ENCODE data around the gene STK32C.
"Not testable (repeated sequence)": the region's sequence is repeated elsewhere in the genome, so short reads cannot be mapped to it uniquely, and the experiment has no call there.

The STK32C gene

DNA sequence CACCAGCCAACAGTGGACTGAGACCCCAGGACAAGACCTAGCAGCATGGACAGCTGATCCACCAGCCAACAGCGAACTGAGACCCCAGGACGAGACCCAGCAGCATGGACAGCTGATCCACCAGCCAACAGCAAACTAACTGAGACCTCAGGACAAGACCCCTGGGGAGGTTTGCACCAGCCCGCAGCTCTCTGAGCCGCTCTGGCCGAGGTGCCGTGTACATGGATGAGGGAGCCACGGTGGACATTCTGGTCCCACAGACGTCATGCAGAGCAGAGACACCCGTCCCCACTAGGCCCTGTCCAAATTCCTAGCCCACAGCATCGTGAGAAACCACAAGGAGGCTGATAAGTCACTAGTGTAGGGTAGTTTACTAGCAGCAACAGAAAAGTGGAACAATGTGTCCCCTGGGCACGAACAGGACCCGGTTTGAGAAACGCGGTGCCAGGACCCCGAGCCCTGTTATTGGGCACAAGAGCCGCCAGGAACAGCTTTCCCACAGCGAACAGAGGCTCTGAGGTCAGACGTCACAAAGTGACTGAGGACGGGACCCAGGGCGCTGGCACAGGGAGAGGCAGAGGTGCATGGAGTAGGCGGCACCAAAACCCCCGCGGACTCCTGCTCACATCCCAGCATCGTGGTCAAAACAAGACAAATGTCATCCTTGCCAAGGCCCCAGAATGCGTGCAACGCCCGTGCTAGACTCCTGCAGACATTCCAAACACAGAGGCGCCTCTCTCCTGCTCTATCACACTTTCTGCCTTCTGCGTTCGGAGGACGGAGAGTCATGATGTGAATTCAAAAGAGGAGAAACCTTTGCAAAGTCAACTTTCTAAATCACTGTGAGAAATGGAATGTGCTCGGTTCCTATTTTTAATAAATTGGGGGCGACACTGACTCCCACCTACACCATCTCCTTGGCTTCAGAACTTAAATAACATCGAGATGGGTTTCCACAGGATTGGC is 8.1 kb downstream of the STK32C start:
- DNase-seq, result no peak

GRCh38 chr10:132298038-132298881 is 9.5 kb downstream of the STK32C start:
- no peak for DNase-seq

DNA sequence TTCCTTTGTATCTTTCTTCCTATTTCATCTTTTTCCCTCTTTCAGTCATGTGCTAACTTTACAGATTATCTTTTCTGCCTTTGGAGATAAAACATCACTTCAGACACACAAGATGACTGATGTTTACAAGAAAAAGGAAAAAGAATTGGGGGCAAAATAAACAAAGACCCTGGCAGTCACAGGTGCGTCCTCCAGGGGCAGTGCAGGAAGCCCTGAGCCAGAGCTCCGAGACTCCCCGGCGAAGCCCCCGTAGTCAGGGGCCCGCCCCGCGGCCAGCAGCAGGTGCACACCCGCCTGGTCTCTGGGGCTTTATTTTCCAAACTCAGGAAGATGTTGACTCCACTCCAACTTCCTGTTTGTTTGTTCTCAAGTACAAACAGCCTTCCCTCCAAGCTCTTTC is 10.2 kb downstream of the STK32C start:
- no peak for DNase-seq

DNA sequence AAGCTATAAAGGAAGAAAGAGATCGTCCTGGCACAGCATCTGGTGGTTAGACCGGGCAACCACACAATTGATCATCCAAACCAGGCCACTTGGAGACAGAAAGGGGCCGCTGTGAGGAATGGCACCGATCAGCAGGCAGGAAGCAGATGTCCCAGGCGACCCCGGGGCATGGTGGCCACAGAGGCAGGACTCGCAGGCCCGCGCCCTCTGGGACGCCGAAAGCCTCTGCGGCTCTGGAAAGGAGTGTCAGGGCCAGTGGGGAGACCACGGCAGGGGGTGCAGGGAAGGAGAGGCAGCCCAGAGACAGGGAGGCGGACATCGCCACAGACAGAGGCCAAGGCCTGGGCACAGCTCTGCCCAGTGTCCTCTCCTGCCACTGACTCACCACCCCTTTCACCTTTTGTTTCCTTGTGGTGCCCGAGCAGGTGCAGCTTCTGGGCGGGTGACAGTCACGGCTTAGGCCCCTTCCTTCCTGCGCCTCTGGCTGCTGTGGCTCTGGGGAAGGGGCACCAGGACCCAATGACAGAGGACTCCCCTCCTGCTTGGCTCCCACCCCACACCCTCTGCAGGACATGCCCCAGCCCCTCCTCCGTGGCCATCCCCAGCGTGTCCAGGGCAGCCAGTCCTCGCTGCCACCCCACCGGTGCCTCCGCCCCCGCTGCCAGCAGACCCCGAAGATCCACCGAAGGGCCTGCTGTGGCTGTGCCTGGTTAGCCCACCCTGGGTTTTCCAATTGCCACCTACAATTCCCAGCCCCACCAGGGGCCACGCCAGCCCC is 10.9 kb downstream of the STK32C start:
- no peak for DNase-seq

GRCh38 chr10:132295481-132295880 is 12.3 kb downstream of the STK32C start:
- DNase-seq, result not testable (repeated sequence)

DNA sequence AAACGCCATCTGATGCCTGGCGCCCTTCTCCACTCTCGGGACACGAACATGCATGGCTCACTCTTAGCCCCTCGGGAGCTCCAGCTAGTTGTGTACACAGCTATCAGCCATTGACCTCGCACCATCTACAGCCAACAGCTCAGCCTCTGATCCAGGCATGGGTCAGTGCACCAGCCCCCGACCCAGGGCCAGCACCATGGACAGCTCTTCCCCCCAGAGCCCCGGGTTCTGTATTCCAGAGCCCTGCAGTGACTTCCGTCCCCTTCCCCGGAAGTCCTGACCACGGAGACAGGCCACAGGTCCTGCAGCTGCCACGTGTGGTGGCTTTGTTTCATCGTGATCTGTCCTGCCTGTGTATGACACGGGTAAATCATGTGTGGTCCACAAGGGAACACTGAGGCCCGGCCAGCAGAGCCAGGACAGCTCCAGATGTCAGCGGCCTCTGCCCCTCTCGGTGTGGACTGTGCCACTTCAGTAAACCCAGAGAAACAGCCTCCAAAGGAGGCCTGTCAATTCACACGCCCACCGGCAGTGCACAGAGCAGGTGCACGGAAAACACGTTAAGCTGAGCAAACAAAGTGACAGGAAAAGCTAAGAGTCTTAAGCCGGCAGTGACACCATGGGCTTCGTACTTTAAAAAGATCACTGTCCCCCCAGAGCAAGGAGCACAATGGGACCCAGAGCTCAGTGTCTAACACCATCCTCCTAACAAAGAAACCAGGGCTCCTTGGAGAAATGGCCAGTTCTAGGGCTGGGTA is 13.0 kb downstream of the STK32C start:
- no peak for DNase-seq

DNA sequence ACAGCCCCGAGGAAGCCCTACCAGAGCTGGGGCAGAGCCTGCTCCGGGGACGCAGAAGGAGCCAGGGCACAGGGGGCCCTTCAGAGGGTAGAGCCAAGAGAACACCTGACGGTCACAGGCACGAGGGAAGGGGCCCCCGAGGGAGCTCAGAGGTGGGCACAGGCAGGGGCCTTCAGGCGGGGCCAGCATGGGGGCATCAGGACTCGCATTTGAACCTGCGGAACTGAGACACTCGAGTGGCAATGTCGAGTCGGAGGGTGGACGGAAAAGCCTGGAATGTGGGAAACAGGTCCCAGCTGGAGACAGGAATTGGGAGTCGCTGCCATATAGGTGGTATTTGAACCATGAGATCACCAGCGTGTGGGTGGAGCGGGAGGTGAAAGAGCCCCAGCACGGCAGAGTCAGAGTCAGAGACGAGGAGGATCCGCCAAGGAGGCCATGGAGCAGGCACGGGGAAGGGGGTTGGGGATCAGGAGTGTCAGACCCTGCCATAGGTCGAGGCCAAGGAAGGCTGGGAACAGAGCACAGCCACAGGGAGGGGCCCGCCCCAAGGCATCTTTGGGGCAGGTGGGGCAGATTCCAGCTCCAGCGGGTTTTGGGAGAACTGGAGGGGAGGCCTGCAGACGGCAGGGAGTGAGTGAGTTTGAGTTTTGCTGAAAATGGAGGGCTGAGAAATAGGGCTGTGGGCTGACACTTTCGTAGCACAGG is 13.8 kb downstream of the STK32C start:
- no peak for DNase-seq

DNA sequence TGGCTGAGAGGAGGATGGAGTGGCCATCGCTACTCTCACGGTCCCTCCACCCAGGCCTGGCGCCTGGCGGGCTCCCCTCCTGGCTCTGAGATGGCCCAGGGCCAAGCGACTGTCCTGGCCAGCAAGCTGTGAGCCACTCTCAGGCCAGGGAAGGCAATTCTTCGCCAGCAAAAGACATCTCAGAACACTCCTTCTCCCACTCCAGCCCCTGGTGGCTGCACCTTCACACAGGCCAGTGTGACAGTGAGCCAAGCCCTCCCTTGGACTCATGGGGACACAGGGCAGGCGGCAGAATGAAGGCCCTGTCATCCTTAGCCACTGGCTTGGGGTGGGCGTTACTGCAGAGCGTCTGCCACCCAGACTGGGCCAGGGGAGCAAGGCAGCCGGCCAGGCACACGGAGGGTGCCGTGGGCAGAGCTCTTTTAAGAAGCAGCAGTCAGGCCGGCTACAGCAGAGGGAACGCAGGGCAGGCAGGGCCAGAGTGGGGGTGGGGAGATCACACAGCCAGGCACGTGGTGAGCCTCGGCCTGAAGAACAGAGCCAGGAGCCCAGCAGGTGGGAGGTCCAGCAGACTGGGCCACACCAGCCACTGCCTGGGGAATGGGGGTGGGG is 14.4 kb downstream of the STK32C start:
- DNase-seq, result no peak

GRCh38 chr10:132292287-132293200 is 15.2 kb downstream of the STK32C start:
- DNase-seq, result no peak

DNA sequence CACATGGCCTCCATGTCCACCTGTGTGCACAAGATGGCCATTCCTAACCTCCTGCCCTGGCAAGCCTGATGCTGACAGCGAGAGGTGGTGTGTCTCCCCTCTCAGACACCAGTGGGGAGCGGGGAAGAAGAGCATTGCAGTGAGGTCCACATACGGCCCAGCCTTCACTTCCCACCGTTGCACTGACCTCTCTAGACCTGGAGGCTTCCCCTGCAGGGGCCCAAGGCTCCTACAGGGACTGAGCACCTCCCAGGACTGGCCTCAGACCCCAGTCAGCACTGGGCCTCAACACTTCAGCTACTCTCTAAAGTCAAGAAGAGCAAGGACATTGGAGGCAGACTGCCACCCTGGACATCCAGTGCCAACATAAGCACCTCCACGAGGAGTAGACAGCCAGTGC is 15.9 kb downstream of the STK32C start:
- no peak for DNase-seq

GRCh38 chr10:132290631-132291030 is 17.1 kb downstream of the STK32C start:
- DNase-seq, result no peak

DNA sequence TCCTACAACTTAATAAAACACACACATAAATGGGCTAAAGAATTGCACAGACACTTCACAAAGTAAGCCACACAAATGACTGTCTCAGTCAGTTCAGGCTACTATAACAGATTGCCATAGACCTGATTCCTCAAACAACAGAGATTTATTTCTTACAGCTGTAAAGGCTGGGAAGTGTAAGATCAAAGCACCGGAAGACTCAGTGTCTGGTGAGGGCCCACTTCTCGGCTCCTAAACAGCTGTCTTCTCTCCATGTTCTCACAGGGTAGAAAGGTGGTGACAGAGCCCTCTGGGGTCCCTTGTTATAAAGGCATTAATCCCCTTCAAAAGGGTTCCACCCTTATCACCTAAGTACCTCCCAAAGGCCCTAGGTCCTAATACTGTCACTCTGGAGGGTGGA is 18.3 kb downstream of the STK32C start:
- DNase-seq, result no peak

- no peak for DNase-seq
These were observed 24.0 kb downstream of the STK32C start for GRCh38 chr10:132283604-132284382.

DNA sequence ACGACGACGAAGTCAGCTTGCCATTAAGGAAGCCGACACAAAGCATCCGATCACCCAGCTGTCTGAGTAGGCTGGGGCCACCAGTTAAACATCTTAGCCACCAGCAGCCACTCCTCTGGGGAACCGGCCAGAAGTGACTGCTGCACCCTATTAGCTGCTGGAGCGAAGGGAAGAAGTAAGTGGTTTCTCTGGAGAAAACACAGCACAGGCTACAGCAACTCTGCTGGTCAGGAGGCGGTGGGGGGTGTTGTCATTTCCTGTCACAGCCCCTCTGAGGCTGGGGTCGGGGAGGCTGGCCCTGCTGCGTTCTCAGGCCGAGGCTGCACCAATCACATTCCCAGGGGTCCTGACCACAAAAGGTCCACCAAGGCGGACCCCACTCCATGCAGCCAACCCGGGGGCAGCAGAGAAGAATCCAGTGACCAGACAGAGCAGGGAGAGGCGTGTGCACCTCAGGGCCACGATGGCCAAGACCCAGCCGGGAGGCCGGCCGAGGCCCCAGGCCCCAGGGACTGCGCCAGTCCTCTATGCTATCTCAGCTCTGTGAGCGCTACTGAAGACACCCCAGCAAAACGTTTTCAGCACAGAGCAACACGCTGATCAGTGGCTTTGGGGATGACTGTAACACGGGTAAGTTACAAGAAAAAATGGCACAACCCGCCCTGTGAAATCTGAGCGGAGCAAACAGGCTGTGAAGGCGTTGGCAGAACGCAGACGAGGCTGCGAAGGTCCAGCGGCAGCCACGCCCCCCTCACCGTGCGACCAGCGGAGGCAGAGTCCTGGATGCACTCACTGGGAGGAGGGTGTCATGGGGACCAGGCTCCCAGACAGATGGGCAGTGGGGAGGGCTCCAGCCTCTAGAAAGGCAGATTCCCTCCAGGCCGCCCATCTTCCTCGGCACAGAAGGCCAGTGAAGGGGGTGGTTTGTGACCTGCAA is 24.8 kb downstream of the STK32C start:
- DNase-seq, result no peak

GRCh38 chr10:132281915-132282666 is 25.7 kb downstream of the STK32C start:
- no peak for DNase-seq

DNA sequence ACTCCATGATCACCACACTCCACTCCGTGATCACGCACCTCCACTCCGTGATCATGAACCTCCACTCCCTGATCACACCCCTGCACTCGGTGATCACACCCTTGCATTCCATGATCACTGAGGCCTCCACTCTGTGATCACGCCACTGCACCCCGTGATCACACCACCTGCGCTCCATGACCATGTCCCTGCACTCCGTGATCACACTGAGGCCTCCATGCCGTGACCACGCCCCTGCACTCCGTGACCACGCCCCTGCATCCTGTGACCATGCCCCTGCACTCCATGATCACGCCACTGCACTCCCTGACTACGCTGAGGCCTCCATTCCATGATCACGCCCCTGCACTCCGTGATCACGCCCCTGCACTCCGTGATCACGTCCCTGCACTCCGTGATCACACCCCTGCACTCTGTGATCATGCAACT is 27.1 kb downstream of the STK32C start:
- DNase-seq, result no peak

Data from CD4-positive, alpha-beta T cell treated with Interleukin-1 beta for 1 hour (primary cell).